Stimulated activated CD4-positive, alpha-beta T cell treated with anti-CD3 and anti-CD28 coated beads, Interleukin-4, amount 100 ng/mL, for 24 hours (primary cell): Measurements from ENCODE around the gene PTPRM.

Experiments used
- DNase-seq: peaks from one replicate; pipeline ENCODE4 v3.0.0-alpha.2; 2020

PTPRM gene

DNA sequence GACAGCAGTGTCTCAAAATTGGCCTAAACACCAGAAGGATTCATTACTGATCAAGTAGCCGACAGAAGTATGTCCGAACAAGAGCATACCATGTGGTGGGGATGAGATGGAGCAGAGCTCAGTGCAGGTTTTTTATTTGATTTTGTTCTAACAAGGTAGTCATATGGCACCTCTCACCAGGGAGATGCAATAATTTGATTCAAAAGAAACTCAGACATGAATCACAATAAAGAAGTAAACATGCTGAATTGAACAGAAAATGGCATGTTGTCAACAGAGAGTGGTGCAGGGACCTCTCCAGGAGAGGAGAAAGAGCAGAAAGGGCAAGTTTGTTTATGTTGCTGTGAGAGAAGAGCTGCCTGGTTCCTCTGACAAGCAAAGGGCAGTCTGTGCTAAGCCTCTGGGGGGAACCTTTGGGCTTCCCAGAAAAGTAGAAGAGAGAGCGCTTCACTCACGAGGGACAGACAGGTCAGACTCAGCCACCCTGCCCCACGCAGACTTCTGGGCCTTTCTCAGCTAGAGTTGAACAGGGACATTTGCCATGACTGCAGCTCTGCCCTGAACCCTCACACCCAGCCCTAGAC lies 690.8 kb downstream of the PTPRM start:
- DNase-seq: no peak

DNA sequence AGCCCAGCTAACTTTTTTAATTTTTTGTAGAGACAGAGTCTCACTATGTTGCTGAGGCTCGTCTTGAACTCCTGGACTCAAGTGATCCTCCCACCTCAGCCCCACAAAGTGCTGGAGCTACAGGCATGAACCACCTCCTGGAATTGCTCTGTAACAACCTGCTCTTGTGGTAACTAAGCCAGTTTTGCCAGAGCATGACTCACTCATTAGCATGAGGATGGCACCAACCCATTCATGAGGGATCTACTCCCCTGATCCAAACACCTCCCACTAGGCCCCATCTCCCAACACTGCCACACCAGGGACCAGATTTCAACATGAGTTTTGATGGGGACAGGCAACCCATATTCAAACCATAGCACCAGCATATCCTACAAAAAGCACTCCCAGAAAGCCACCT lies 693.2 kb downstream of the PTPRM start:
- no peak for DNase-seq

DNA sequence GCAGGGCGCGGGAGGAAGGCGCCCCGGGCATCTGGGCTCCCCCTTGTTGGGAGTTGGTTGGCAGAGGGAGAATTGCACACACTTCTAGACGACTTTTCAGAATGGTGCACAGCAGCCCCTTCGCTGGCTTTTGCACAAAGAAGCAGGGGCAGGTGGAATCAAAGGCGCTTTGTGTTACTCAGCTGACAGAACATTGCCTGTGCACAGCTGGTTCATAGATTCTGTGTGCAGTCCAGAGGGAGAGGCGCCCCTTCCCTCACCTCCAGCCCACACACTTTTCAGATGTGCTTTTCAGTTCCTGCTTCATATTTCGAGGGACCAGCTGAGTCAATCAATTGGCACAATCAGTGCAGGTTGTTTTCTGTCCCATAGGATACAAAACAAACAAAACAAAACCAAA lies 693.7 kb downstream of the PTPRM start:
- no peak for DNase-seq

DNA sequence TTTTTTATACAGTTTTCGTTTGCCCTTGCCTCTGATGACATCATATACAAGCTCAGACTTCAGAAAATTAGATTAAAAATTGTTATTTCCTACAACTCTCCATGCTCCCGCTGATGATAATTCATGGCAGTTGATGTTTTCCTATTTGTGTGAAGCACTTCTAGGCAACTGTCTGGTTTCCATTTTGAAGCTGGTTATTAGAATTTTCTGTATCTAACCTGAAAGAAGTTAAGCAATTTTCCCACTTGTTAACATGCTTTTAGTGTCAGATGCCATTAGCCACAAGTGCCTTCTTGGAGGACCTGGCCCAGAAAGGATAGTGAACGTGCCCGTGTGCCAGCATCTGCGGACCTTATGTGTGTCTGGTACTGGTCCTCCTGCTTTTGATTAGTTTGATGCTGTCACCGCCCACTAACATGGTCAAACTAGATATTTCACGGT lies 694.6 kb downstream of the PTPRM start:
- no peak for DNase-seq

DNA sequence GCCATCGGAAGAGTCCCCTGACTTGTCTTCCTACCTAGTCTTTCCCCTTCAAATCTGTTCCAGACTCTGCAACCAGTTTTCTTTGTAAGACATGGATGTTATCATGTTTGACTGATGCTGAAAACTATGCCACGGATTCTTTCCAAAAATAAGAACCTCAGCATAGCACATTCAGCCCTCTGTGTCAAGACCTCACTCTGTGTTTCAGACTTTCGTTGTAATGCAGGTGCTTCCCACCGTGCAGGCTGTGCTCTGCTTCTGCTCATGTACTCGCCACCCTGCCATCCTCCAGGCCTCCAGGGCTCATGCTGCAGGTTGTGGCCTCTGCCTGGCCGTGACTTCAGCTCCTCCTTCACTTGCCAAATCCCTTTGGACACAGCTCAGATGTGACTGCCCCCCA lies 695.1 kb downstream of the PTPRM start:
- DNase-seq: no peak

DNA sequence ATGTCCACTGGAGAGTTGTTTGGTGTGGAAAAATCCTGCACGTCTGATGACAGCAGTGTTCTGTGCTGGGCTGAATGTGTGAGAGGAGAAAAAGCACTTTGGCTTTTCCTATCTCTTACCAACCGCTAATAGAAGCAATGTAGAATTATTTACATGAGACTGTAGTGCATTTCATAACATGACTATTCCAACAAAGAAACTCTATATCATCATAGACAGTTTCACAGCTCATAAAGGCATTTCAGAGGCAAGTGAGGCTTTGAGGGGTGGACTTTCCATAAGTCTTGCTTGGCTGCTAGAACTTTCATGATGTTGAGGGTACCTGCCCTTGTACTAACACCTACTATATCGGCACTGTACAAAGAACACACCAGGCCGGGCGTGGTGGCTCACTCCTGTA lies 697.0 kb downstream of the PTPRM start:
- DNase-seq: no peak

DNA sequence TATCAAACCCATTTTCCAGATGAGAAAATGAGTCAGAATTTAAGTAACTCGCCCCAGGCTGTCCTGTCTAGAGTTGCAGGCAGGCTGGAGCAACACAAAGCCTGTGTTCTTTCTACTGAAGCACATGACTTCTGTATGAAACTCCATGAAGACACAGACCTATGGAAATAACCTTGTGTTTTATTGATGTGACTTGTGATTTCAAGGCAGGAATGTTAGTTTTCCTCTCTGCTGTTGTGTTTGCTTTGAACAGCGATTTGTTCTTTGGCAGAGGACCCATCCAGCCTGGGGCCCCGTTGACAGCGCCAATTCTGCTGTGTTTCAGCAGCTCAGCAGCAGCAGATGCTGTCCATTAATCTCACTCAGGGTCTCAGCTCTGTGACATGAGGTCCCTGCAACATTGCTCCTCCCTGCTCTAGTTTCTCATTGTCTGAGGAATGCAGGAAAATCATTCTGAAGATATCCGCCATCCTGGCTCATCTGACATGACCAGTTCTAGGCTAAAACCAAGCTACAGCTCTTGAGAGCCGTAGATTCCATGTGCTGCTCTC lies 697.8 kb downstream of the PTPRM start:
- no peak for DNase-seq

DNA sequence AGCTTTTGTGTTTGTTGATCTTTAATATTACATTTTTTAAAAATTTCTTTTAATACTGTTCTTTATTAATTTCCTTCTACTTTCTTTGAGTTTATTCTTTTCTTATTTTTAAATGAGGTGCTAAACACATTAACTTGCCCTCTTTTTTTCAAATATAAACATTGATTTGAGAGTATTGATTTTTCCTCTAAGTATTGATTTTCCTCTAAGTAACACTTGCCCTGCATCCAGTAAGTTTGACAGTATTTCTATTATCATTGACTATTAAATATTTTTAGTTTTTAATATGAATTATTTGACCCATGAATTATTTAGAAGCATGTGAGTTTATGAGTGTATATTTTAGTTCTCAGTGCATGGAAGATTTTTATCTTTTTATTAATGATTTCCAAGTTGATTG lies 705.1 kb downstream of the PTPRM start:
- DNase-seq: no peak

DNA sequence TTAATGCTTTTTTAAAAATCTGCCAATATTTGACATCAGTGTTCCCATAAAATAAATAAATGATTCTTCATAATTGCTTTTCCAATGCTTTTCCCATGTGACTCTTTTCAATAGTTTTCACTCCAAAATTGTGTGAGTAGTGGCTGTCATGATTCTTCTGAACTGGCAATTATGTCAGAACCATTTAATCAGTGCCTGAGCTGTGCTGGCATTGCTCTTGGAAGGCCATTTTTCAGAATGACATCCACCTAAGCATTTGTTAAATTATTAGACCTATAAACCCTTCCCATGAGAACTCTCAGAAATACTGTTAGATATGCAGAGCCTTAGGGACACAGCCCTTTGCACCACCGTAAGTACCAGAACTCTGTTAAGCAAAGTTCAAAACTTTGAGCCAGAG lies 707.3 kb downstream of the PTPRM start:
- DNase-seq: no peak

DNA sequence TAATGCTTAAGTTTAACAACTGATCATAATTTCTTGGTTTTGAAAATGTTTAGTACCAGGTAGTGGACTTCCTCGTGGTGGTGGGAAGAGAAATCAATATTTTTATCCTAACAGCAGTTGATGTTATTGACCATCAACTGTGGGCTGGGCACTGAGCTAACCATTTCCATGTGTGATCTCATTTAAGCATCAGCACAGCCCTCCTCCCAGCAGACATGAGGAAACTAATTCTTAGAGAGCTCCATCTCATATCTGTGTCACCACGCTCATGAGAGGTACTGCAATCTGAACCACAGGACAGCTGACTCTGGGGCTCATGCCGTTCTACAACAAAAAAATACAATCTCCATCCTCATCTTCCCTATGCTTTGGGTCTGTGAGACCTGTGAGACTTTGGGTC lies 709.3 kb downstream of the PTPRM start:
- DNase-seq: no peak

DNA sequence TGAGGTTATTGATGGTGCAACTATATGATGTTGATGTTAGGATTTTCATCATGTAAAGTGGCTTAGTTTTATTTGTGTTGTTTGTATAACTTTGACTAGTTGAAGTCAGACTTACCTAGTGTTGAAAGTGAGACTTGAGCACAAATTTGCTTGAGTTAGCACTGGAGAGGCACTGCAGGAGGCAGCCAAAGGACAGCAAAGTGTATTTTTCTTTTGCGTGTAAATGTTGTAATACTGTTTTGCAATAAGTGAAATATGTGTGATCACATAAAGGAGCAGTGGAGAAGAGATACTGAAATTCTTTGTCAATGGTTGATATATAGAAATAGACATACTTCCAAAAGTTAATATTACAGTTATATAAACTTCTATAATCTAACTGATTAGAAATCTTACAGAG lies 710.2 kb downstream of the PTPRM start:
- DNase-seq: no peak

DNA sequence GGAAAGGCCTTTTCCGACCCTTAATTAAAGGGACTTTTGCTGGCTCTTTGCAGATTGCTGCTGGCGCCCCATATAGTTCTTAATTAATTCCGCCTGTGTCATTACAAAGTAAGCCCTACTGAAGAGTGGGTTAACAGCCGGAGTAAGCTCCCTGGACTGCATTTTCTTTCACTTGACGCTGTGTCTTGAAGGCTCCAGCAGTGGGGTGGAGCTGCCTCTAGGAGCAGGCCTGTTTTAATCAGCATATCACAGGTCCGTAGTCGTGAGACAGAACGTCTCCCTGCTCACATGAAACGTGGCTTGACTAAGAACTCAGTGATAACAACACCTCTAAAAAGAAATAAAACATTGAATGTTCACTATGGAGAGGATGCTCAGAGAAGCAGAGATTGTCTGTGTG lies 712.2 kb downstream of the PTPRM start:
- no peak for DNase-seq

DNA sequence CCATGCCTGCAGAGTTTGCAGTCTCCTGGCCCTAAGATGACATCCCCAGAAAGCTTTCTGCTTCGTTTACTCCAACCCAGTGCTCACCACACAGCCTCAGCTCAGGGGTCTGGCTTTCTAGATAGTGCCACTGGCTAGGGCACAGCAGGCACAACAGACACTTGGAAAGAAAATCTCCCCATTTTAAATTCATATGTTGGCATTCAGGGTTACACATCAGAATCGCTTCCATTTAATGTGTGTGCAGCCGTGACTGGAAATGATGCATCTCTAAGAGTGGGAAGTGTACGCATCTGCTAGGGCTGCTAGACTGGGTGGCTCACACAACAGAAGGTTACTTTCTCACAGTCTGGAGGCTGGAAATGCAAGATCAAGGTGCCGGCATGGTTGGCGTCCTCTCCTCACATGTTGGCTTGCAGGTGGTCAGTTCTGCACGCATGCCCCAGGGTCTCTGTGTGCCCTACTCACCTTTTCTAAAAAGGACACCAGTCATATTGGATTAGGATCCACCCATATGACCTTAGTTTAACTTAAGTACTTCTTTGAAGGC lies 712.7 kb downstream of the PTPRM start:
- DNase-seq: no peak

DNA sequence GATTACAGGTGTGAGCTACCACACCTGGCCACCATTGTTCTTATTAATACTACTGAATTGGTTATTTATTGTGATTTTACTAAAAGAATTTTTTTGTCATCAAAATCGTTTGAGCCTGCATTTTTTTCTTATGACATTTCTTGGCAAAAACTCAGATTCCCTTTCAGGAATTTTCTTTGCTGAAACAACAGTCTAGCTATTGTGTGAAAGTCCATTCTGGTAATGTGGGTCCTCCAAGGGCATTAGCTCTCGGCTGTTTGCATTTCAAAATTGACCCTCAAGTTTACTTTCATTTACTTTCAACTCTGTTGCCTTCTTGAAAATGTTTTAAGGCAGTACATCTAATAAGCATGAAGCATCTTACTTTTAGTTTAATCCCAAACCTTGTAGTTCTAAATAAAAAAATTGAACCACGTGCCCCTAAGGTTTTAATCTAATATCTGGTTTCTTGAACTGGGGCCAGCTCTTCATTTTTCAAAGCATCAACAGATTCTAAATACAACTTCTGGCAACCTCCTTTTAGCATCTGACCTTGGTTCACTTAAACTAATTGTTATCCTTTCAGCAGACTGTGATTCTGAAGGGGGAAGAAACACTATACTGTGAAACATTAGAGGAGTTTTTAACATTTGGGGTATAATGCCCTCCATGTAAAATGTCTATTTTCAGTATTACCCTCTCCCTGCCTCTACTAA lies 716.9 kb downstream of the PTPRM start:
- no peak for DNase-seq

DNA sequence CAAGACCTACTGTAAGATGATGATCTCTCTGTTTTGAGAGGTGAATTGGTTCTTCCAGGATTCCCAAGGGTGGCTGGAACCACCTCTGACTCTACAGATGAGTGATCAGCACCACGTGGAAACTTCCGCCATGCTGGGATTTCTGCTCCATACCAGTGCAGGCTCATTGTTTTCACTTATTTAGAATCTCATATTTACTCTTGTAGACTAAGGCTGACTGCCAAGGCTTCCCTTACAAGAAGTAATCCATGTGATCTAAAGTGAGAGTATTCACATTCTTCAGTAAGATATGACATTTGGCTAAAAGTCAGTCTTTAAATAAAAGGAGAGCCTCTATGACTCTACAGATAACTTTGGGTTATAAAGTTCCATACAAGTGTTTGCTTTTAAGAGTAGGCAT lies 719.2 kb downstream of the PTPRM start:
- DNase-seq: no peak

DNA sequence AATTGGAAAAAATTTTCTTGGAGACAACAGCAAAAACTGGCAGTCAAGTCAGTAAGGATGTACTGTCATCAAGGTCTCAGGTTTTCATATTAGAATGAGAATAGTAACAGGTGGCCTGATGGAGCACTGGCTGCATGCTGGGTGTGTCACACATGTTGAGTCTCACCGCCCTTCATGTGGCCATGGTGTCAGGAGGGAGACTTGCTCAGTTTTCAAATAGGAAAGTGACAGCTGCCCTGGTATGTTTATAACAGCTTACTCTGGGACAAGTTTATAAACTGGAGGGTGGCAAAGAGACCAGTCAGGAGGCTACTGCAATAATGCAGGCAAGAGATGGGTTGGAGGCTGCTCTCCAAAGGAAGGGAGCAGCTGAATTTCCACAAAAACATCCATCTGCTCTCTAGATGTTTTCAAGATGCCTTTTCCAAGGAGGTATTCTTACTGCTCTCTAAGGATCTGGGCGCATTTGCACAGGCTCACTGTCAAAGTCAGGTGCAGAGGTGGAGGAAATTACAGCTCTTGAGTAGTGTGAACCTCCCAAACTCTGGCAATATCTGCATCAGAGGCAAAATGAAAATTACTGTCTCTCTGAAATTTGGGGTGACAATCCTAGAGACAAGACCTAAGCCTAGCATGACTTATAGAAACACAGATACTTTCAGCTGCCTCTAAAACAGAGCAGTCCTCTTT lies 720.2 kb downstream of the PTPRM start:
- DNase-seq: no peak

DNA sequence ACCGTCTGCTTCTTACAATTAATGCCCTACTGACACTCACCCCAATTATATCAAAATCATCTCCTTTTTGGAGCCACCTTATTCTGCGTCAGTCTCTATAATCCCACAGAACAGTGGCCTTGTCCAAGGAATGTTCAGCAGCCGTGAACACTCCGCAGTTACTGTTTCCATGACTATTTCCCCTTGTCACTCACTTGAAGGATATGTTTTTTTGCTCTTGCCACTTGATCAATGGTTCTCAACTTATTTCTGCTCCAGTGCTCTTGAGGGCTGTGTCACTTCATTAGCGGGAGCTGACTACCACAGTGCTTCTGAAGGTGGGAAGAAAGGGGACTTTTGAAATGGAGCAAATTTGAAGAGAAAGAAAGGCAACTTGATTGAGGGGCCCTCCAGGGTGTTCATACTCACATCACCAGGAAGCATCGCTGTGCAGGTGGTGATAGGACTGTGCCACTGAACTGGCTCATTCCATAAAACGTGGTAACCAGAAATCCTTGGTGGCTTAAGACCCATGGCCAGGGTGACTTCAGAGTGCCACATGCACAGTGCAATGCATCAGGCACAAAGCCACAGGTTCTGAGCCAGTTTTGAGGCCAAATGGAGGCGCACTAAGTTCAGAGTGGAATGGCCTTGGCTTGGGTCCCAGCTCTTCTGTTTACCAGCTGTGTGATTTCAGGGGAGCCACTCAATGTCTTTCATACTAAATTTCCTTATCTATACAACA lies 721.5 kb downstream of the PTPRM start:
- DNase-seq: no peak

DNA sequence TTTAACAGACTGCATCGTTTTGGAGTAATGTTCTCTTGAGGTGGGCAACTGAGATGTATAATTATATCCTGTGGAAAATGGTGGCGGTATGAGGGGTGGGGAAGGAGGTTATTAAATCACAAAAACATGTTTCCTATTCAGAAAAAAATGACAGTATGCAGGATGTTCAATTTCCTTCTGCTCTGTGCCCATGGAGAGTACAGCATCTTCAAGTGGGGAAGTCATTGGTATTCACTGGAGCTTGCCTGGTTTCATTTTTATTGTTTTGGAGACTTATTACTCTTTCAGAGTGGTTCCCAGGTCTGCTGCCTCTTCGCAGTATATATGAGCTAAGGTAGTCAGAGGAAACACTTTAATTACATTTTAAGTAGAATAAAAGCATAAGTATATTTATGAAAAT lies 723.3 kb downstream of the PTPRM start:
- DNase-seq: no peak

DNA sequence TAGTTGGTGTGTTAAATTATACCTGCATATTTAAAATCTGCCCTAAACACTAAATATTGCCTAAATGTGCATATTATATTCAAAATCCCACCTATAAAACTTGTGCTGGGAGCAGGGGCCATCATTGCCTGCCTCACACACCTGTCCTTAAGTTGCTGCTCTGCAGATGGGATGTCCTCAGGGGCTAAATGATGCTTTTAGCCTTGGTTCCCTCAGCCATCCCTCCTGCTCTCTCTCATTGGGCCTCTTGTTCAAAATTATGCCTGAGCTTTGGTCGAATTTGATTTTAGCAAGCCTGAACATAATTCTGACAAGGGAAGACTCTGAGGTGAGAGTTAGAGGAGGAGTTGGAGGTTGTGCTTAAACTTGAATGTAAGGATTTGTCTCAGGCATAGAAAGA lies 723.8 kb downstream of the PTPRM start:
- no peak for DNase-seq

DNA sequence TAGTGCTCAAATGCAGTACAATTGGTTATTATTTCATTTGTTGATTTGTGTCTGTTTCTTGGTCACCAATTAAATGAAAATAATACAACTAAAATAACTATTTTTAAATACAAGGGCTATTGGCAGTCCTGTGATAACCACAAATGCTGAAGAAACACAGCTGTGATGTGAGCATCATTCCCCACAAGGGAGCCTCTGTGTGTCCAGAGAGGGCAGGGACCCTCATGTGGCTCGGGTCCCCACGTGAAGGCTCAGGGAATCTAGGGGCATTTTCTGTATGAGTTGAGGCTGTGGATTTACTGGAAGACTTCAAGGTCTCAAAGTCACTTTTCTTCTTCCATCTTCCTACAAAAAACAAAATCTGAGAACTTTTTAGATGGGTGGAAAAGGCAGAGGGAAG lies 726.1 kb downstream of the PTPRM start:
- no peak for DNase-seq

DNA sequence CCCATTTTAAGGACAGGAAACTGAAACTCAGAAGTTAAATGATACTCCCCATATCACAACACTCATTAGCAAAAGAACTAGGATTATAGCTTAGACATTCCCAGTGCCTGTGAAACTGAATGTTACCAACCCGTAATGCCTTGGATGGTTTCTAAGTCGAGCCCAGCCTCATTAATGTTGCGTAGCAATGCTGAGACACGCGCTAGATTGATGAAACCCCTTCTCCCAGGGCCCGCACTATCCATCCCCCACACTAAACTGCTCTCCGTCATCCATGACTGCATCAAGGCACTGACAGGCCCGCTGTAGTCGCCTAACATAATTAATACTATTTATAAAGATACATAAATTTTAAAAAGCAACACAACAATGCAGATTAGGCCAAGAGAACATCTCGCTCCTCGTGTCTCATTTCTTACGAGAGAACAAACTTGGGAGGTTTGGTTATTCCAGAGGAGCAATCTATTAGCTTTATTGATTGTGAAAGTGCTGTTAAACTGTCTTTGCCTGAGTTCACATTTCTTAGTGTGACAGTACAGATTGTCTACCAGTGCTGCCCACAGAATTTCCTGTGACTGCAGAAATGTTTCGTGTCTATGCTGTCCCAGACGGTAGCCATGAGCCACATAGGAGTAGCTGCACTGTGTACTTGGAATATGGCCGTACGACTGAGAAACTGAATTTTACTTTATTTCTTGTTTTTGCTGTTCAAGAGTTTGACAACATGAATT lies 729.9 kb downstream of the PTPRM start:
- no peak for DNase-seq

DNA sequence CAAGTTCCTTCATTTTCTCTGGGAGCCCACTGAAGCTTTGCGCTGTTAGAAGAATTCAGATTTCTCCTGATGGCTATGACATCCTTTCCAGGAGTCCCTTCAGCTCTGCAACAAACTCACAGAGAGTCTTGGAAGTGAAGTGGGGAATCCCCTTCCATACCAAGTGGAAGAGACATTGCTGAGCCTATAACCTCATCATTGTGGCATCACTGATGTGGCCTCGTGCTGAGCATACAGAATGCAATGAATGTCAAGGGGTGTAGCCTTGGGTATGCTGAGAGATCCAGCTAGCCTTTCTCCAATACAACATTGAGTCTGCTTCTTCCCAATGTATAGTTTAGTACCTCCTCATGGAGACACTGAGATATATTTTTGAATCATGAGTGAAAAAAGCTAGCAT lies 731.1 kb downstream of the PTPRM start:
- DNase-seq: no peak
